Neural cell (in vitro differentiated cells): ENCODE data around the gene KCNJ5. TPM values are rescaled to one million over a fixed set of nuclear protein-coding genes. Genes with fewer than 3 reads are reported as not detected.

Source experiments
- H2AFZ ChIP-seq: fragments of 200-600, 300-800 bp; sonication (generic), shearing (Covaris generic); 2 replicates; pipeline ENCODE4 v1.6.0; 2014; ENCODE audit warnings: low read depth, mild to moderate bottlenecking, antibody characterized with exemption, low read length, moderate library complexity
- H3F3A ChIP-seq: fragments of 200-600 bp; shearing (Covaris generic); 2 replicates; pipeline ENCODE4 v1.6.1; 2016; ENCODE audit warnings: mild to moderate bottlenecking, moderate library complexity, mixed read lengths, antibody characterized with exemption, low read length; ENCODE audit not compliant: insufficient read depth, poor library complexity, severe bottlenecking
- H3K27ac ChIP-seq: fragments of 200-600, 300-800 bp; sonication (generic), shearing (Covaris generic); 2 replicates; pipeline ENCODE4 v1.5.1; 2014; ENCODE audit warnings: mild to moderate bottlenecking, low read length, moderate library complexity
- H3K27me3 ChIP-seq: fragments of 300-800, 200-600 bp; sonication (generic), shearing (Covaris generic); 2 replicates; pipeline ENCODE4 v1.6.0; 2014; ENCODE audit warnings: mild to moderate bottlenecking, low read depth, low read length, moderate library complexity; ENCODE audit not compliant: insufficient read depth
- H3K36me3 ChIP-seq: fragments of 300-800, 200-600 bp; sonication (generic), shearing (Covaris generic); 2 replicates; pipeline ENCODE4 v1.5.1; 2014; ENCODE audit warnings: mild to moderate bottlenecking, antibody characterized with exemption, low read length, moderate library complexity; ENCODE audit not compliant: insufficient read depth
- H3K4me2 ChIP-seq: fragments of 300-800, 200-600 bp; sonication (generic), shearing (Covaris generic); 2 replicates; pipeline ENCODE4 v1.6.0; 2014; ENCODE audit warnings: mild to moderate bottlenecking, low read length
- H3K4me3 ChIP-seq: fragments of 300-800, 200-600 bp; sonication (generic), shearing (Covaris generic); 2 replicates; pipeline ENCODE4 v1.5.1; 2014; ENCODE audit warnings: mild to moderate bottlenecking, low read length, moderate library complexity
- H3K79me2 ChIP-seq: fragments of 200-600 bp; shearing (Covaris generic); replicated peaks from 2 replicates; pipeline ENCODE4 v1.6.0; 2014; ENCODE audit warnings: mild to moderate bottlenecking, low read length, moderate library complexity; ENCODE audit not compliant: insufficient read depth
- H3K9ac ChIP-seq: fragments of 300-800, 200-600 bp; sonication (generic), shearing (Covaris generic); 2 replicates; pipeline ENCODE4 v1.6.1; 2016; ENCODE audit warnings: mild to moderate bottlenecking, low read length, mixed read lengths
- H3K9me2 ChIP-seq: fragments of 200-600 bp; shearing (Covaris generic); 2 replicates; pipeline ENCODE4 v1.6.1; 2016; ENCODE audit warnings: mild to moderate bottlenecking, low read length, mixed read lengths; ENCODE audit not compliant: insufficient read depth
- H3K9me3 ChIP-seq: fragments of 200-600, 300-800 bp; sonication (generic), shearing (Covaris generic); 2 replicates; pipeline ENCODE4 v1.6.1; 2016; ENCODE audit warnings: mild to moderate bottlenecking, mixed run types, low read length, moderate library complexity, mixed read lengths
- H4K20me1 ChIP-seq: fragments of 200-600 bp; shearing (Covaris generic); 2 replicates; pipeline ENCODE4 v1.6.1; 2016; ENCODE audit warnings: mild to moderate bottlenecking, mixed run types; ENCODE audit not compliant: insufficient read depth
- CTCF ChIP-seq: fragments of 450-650 bp; IDR thresholded peaks from 2 replicates; pipeline ENCODE4 v1.5.1; 2014; ENCODE audit warnings: antibody characterized with exemption, mild to moderate bottlenecking, moderate library complexity; ENCODE audit not compliant: poor library complexity, severe bottlenecking
- EP300 ChIP-seq: fragments of 450-650 bp; conservative IDR thresholded peaks from 2 replicates; pipeline ENCODE4 v1.6.1; 2014; ENCODE audit warnings: antibody characterized with exemption, mild to moderate bottlenecking, moderate library complexity; ENCODE audit not compliant: poor library complexity, severe bottlenecking
- EZH2 ChIP-seq: fragments of 200-600, 300-800 bp; shearing (Covaris generic), sonication (generic); IDR thresholded peaks from 2 replicates; pipeline ENCODE4 v1.6.1; 2014; ENCODE audit warnings: antibody characterized with exemption, low read length, borderline replicate concordance, mild to moderate bottlenecking; ENCODE audit not compliant: insufficient read depth, poor library complexity, severe bottlenecking
- MXI1 ChIP-seq: fragments of 450-650 bp; conservative IDR thresholded peaks from 2 replicates; pipeline ENCODE4 v1.6.1; 2014; ENCODE audit warnings: antibody characterized with exemption, mild to moderate bottlenecking; ENCODE audit not compliant: poor library complexity, severe bottlenecking
- POLR2AphosphoS5 ChIP-seq: IDR thresholded peaks from 2 replicates; pipeline ENCODE4 v1.6.1; 2012
- RAD21 ChIP-seq: fragments of 450-650 bp; conservative IDR thresholded peaks from 2 replicates; pipeline ENCODE4 v1.6.1; 2014; ENCODE audit warnings: antibody characterized with exemption, mild to moderate bottlenecking, moderate library complexity
- REST ChIP-seq: IDR thresholded peaks from 2 replicates; pipeline ENCODE4 v1.6.1; 2012; ENCODE audit warnings: borderline replicate concordance
- SMC3 ChIP-seq: fragments of 450-650 bp; conservative IDR thresholded peaks from 2 replicates; pipeline ENCODE4 v1.6.1; 2014; ENCODE audit warnings: antibody characterized with exemption, mild to moderate bottlenecking, moderate library complexity; ENCODE audit not compliant: poor library complexity
- TAF1 ChIP-seq: IDR thresholded peaks from 2 replicates; pipeline ENCODE4 v1.6.1; 2012; ENCODE audit warnings: low read depth
- polyA plus RNA-seq: library from polyadenylated mRNA; depleted of rRNA; stranded (reverse); fragments of >200 nt; gene quantifications from 2 replicates; pipeline ENCODE4 v1.2.3, GENCODE V29; 2014

Gene KCNJ5
- polyA plus RNA-seq, 1 donor from 2014 or later: 1.1 TPM

- Histone ChIP-seq H3K79me2 (no peaks in the 10 kb centered on the region), H3K36me3 (no peaks in the 10 kb centered on the region), H4K20me1 (no peaks in the 10 kb centered on the region), H3K9me2 (no peaks in the 10 kb centered on the region), H3K4me2 (no peak overlapping the region), H3K4me3 (peak overlapping the region; percentile 79), H2AFZ (no peak overlapping the region), H3F3A (no peaks in the 10 kb centered on the region), H3K27me3 (peaks cover 45% of the 10 kb centered on the region), H3K27ac (no peak overlapping the region), H3K9ac (no peak overlapping the region), H3K9me3 (no peaks in the 10 kb centered on the region)
- TF ChIP-seq REST: no peak
- TF ChIP-seq EP300: no peak
Observed at GRCh38 chr11:128889657-128890213, 1.4 kb upstream of the KCNJ5 start.

- Histone ChIP-seq H3K27ac (no peak overlapping the region), H3K36me3 (no peaks in the 10 kb centered on the region), H4K20me1 (no peaks in the 10 kb centered on the region), H3K4me3 (peak overlapping the region; percentile 79), H3K4me2 (peak overlapping the region; percentile 45), H2AFZ (no peak overlapping the region), H3K9me3 (no peaks in the 10 kb centered on the region), H3K27me3 (peaks cover 45% of the 10 kb centered on the region), H3K79me2 (no peaks in the 10 kb centered on the region), H3K9me2 (no peaks in the 10 kb centered on the region), H3K9ac (peak overlapping the region; percentile 58), H3F3A (no peaks in the 10 kb centered on the region)
- TF ChIP-seq TAF1: no peak
- no peak for TF ChIP-seq RAD21
- TF ChIP-seq SMC3: no peak
- TF ChIP-seq POLR2AphosphoS5: no peak
- TF ChIP-seq REST: no peak
- TF ChIP-seq MXI1: no peak
- no peak for TF ChIP-seq EP300
- TF ChIP-seq CTCF: no peak
- TF ChIP-seq EZH2: no peak
Observed at GRCh38 chr11:128890216-128890542, 977 bp upstream of the KCNJ5 start.
